ENCODE data around the gene CDO1. TPM values are rescaled to one million over a fixed set of nuclear protein-coding genes. Genes with fewer than 3 reads are reported as not detected.

The CDO1 gene
- 10 to 100 TPM in 3 of 4 donors, 1 to 10 TPM in 1; 2.5 to 26.0 (median 16.8) TPM for total RNA-seq

GRCh38 chr5:115816226-115817081, at the start of gene CDO1:
Gene CDO1, minus strand, starts transcription at chr5:115816659. Its CDS starts 262 bp downstream, at chr5:115816397.
- DNase-seq (ENCODE audit: extremely low spot score), result no peak
- TF ChIP-seq CTCF (IDR thresholded peaks at IDR 0.05) (no peak), EP300 (IDR thresholded peaks at IDR 0.05) (no peak), POLR2A (IDR thresholded peaks at IDR 0.05; ENCODE audit: low read depth) (no peak), POLR2AphosphoS5 (IDR thresholded peaks at IDR 0.05) (peak; percentile 24 to 63)
- WGBS, result under 1% methylated on average over 40 of the region's 69 CpGs
- Histone ChIP-seq H3K4me1 (peaks cover 15 to 28% (median 22%) of the 10 kb centered on the region in 4 donors), H3K9me3 (no peaks in the 10 kb centered on the region), H3K27me3 (peaks cover 0 to 34% (median 2%) of the 10 kb centered on the region in 4 donors), H3K36me3 (no peaks in the 10 kb centered on the region), H3K4me3 (peak within 1 kb of the TSS; percentile 62 to 70 (median 68)), H3K27ac (replicated peaks in 1 of 4) (peak within 1 kb of the TSS; percentile 80 to 88 (median 82))
- intact Hi-C loops (cut with DNase I), result no loop called here

- intact Hi-C loops (cut with DNase I), result no loop called here
- H3K27me3 ChIP-seq, result no peaks in the 10 kb centered on the region
- peaks cover 18 to 39% (median 27%) of the 10 kb centered on the region in 4 donors for H3K4me1 ChIP-seq
- no peak overlapping the region for H3K4me3 ChIP-seq
- no peak overlapping the region for H3K27ac ChIP-seq (replicated peaks in 1 of 4)
- no peaks in the 10 kb centered on the region for H3K36me3 ChIP-seq
- DNase-seq (ENCODE audit: extremely low spot score), result no peak
- H3K9me3 ChIP-seq, result peaks cover 0 to 6% (median 0%) of the 10 kb centered on the region in 4 donors
- TF ChIP-seq POLR2AphosphoS5 (IDR thresholded peaks at IDR 0.05) (no peak), EP300 (IDR thresholded peaks at IDR 0.05) (no peak), POLR2A (IDR thresholded peaks at IDR 0.05; ENCODE audit: low read depth) (no peak), CTCF (IDR thresholded peaks at IDR 0.05) (no peak)
These were observed 42.9 kb upstream of the CDO1 start for GRCh38 chr5:115859378-115859777.

GRCh38 chr5:115858396-115858795, 41.9 kb upstream of the CDO1 start:
- TF ChIP-seq EP300 (IDR thresholded peaks at IDR 0.05) (no peak), POLR2AphosphoS5 (IDR thresholded peaks at IDR 0.05) (no peak), CTCF (IDR thresholded peaks at IDR 0.05) (no peak), POLR2A (IDR thresholded peaks at IDR 0.05; ENCODE audit: low read depth) (no peak)
- no peaks in the 10 kb centered on the region for H3K36me3 ChIP-seq
- no peaks in the 10 kb centered on the region for H3K27me3 ChIP-seq
- DNase-seq (ENCODE audit: extremely low spot score), result no peak
- no peak overlapping the region for H3K27ac ChIP-seq (replicated peaks in 1 of 4)
- peaks cover 18 to 39% (median 27%) of the 10 kb centered on the region in 4 donors for H3K4me1 ChIP-seq
- WGBS, result 84% methylated on average over 3 of the region's 3 CpGs
- no peak overlapping the region for H3K4me3 ChIP-seq
- intact Hi-C loops (cut with DNase I), result no loop called here
- peaks cover 0 to 2% (median 0%) of the 10 kb centered on the region in 4 donors for H3K9me3 ChIP-seq

GRCh38 chr5:115857626-115858349, 41.3 kb upstream of the CDO1 start:
- WGBS, result 27% methylated on average over 2 of the region's 2 CpGs
- no peaks in the 10 kb centered on the region for H3K9me3 ChIP-seq
- no peak for TF ChIP-seq CTCF (IDR thresholded peaks at IDR 0.05)
- TF ChIP-seq POLR2AphosphoS5 (IDR thresholded peaks at IDR 0.05), result no peak
- TF ChIP-seq POLR2A (IDR thresholded peaks at IDR 0.05; ENCODE audit: low read depth), result no peak
- no peak for TF ChIP-seq EP300 (IDR thresholded peaks at IDR 0.05)
- DNase-seq (ENCODE audit: extremely low spot score), result no peak
- H3K4me1 ChIP-seq, result peaks cover 18 to 40% (median 27%) of the 10 kb centered on the region in 4 donors
- no peak overlapping the region for H3K27ac ChIP-seq (replicated peaks in 1 of 4)
- no peaks in the 10 kb centered on the region for H3K36me3 ChIP-seq
- intact Hi-C loops (cut with DNase I), result no loop called here
- H3K27me3 ChIP-seq, result no peaks in the 10 kb centered on the region
- no peak overlapping the region for H3K4me3 ChIP-seq

All from esophagus muscularis mucosa (tissue), 4 donors.